Measurements from ENCODE around the gene SPPL2A. TPM values are rescaled to one million over a fixed set of nuclear protein-coding genes. Genes with fewer than 3 reads are reported as not detected.

SPPL2A gene
- total RNA-seq, 1 experiment from 2014 or later, result 50.6 TPM

Other genes with a start within 250 kb of the SPPL2A start
- not detected in 2 replicates for gene USP50, start 219.0 kb downstream of the SPPL2A start, total RNA-seq (2014; rRNA removed; shearing (Covaris generic))
- gene TRPM7, start 78.9 kb downstream of the SPPL2A start, total RNA-seq (2014; rRNA removed; shearing (Covaris generic)), result 28.4 and 45.5 TPM in 2 replicates
- gene AP4E1, start 143.0 kb upstream of the SPPL2A start, total RNA-seq (2014; rRNA removed; shearing (Covaris generic)), result 7.9 and 10.5 TPM in 2 replicates

All from G401 (cell line).